ENCODE results near the gene SLC26A11. TPM values are rescaled to one million over a fixed set of nuclear protein-coding genes. Genes with fewer than 3 reads are reported as not detected.

Gene SLC26A11
- total RNA-seq, 1 donor from 2014 or later = 23.6 TPM

Other genes starting within 250 kb of the SLC26A11 start
- 35.5 and 71.9 TPM in 2 replicates for gene TBC1D16, start 184.6 kb upstream of the SLC26A11 start, total RNA-seq (ENCODE audit: low replicate concordance)
- gene CCDC40, start 183.8 kb upstream of the SLC26A11 start, total RNA-seq (ENCODE audit: low replicate concordance) = 8.5 and 29.6 TPM in 2 replicates
- gene GAA, start 118.8 kb upstream of the SLC26A11 start, total RNA-seq (ENCODE audit: low replicate concordance) = 37.7 and 40.7 TPM in 2 replicates
- gene EIF4A3, start 73.3 kb upstream of the SLC26A11 start, total RNA-seq (ENCODE audit: low replicate concordance) = 104 and 112 TPM in 2 replicates
- 1.9 and 6.7 TPM in 2 replicates for gene CARD14, start 50.4 kb upstream of the SLC26A11 start, total RNA-seq (ENCODE audit: low replicate concordance)
- 40.5 and 45.4 TPM in 2 replicates for gene SGSH, start 94 bp upstream of the SLC26A11 start, total RNA-seq (ENCODE audit: low replicate concordance)
- 47.3 and 57.0 TPM in 2 replicates for gene RNF213, start 40.4 kb downstream of the SLC26A11 start, total RNA-seq (ENCODE audit: low replicate concordance)
- gene ENDOV, start 194.7 kb downstream of the SLC26A11 start, total RNA-seq (ENCODE audit: low replicate concordance) = 30.7 and 38.9 TPM in 2 replicates

Measured in type B pancreatic cell (in vitro differentiated cells).